K562 (cell line): ENCODE data around the gene SLC38A10. TPM values are rescaled to one million over a fixed set of nuclear protein-coding genes. Genes with fewer than 3 reads are reported as not detected.
A peak's percentile ranks its signal among the peaks of the same experiment; 100 is the strongest.

Experiments
- ATAC-seq: fragments of 200-7000 bp; cut with Tn5 transposase; 3 replicates; pipeline ENCODE4 v1.9.1; 2020; ENCODE audit warnings: moderate library complexity
- BruUV-seq: library from RNA; stranded (reverse); fragments of 400-500 nt; replicated peaks from 2 replicates; lab custom pipeline; 2021; lab: Mats Ljungman, UMichigan
- CTCF ChIA-PET: fragments of 300-600 bp; formaldehyde crosslinking; extraction: SDS; loops from one replicate; lab custom pipeline; 2021; ENCODE audit warnings: low intra/inter-chr PET ratio; lab: Yijun Ruan, JAX
- POLR2A ChIA-PET: fragments of 300-600, 350-650 bp; sonication (Branson Sonifier 250); formaldehyde crosslinking; extraction: SDS; loops from one replicate; lab custom pipeline; 2021; ENCODE audit warnings: antibody characterized with exemption, inconsistent platforms; lab: Yijun Ruan, JAX
- DNase-seq, 4 experiments: peaks; one replicate each; pipeline versions ENCODE4 v3.0.0 to v3.0.0-alpha.2; 2011 to 2018; ENCODE audit warnings: low spot score in 3 of 4, mixed read lengths in 3 of 4; ENCODE audit errors: extremely low read depth in 1 of 4
- FAIRE-seq: peaks from 2 replicates; lab custom pipeline; 2011; peaks lifted over from hg19 to GRCh38; lab: Jason Lieb, UNC
- H2AFZ ChIP-seq: 2 replicates; pipeline ENCODE4 v1.6.0; 2011; ENCODE audit warnings: low read depth, low read length, control low read depth, inconsistent platforms
- H3K27ac ChIP-seq: fragments of 200-600 bp; 3 replicates; pipeline ENCODE4 v1.8.0; 2011; ENCODE audit warnings: low read depth, mild to moderate bottlenecking, control low read depth, inconsistent platforms, low read length, moderate library complexity, mixed read lengths; ENCODE audit errors: extremely low read depth
- H3K27me3 ChIP-seq, 2 experiments: fragments of 300-600 bp in 1 of 2; 2 replicates in 1 of 2; 3 replicates in 1 of 2; pipeline versions ENCODE4 v1.6.0 to v1.8.0; 2011; ENCODE audit warnings: inconsistent platforms in 2 of 2, low read length in 2 of 2, mild to moderate bottlenecking in 1 of 2, mixed read lengths in 1 of 2, moderate library complexity in 1 of 2; ENCODE audit not compliant: control insufficient read depth in 2 of 2, insufficient read depth in 2 of 2
- H3K36me3 ChIP-seq: fragments of 300-600 bp; 3 replicates; pipeline ENCODE4 v1.8.0; 2011; ENCODE audit warnings: mild to moderate bottlenecking, low read length, inconsistent platforms; ENCODE audit not compliant: control insufficient read depth, insufficient read depth
- H3K4me1 ChIP-seq, 2 experiments: fragments of 200-600 bp in 1 of 2; replicated peaks in 1 of 2; 2 replicates in 1 of 2; 3 replicates in 1 of 2; pipeline versions ENCODE4 v1.5.1 to v1.8.0; 2011; ENCODE audit warnings: inconsistent platforms in 2 of 2, low read length in 2 of 2, mild to moderate bottlenecking in 1 of 2, mixed read lengths in 1 of 2, moderate library complexity in 1 of 2; ENCODE audit not compliant: control insufficient read depth in 2 of 2, insufficient read depth in 2 of 2
- H3K4me2 ChIP-seq: 2 replicates; pipeline ENCODE4 v1.6.1; 2011; ENCODE audit warnings: low read length, control low read depth, inconsistent platforms, mixed read lengths; ENCODE audit not compliant: insufficient read depth
- H3K4me3 ChIP-seq: fragments of 200-600 bp; sonication (generic), shearing (Covaris generic); 2 replicates; pipeline ENCODE4 v1.5.1; 2016; ENCODE audit warnings: control low read depth, inconsistent platforms
- H3K79me2 ChIP-seq: fragments of 200-600 bp; 3 replicates; pipeline ENCODE4 v1.8.0; 2011; ENCODE audit warnings: low read length, inconsistent platforms; ENCODE audit not compliant: control insufficient read depth, insufficient read depth
- H3K9ac ChIP-seq, 2 experiments: 2 replicates each; pipeline versions ENCODE4 v1.6.0 to v1.6.1; 2011; ENCODE audit warnings: low read depth in 2 of 2, low read length in 2 of 2, control low read depth in 1 of 2, inconsistent platforms in 1 of 2, mild to moderate bottlenecking in 1 of 2, mixed read lengths in 1 of 2; ENCODE audit not compliant: insufficient read depth in 1 of 2
- H3K9me1 ChIP-seq: one replicate; pipeline ENCODE4 v1.6.0; 2011; ENCODE audit warnings: inconsistent platforms, mild to moderate bottlenecking, low read length, moderate library complexity; ENCODE audit not compliant: control insufficient read depth, insufficient read depth
- H3K9me3 ChIP-seq: replicated peaks from 2 replicates; pipeline ENCODE4 v1.5.1; 2011; ENCODE audit warnings: low read depth, low read length, inconsistent platforms; ENCODE audit not compliant: control insufficient read depth, insufficient read depth
- H4K20me1 ChIP-seq: replicated peaks from 2 replicates; pipeline ENCODE4 v1.6.1; 2011; ENCODE audit warnings: low read length, inconsistent platforms, mixed read lengths; ENCODE audit not compliant: control insufficient read depth, insufficient read depth
- CBFB ChIP-seq: sonication (generic); formaldehyde crosslinking; IDR thresholded peaks from 2 replicates; pipeline ENCODE4 v1.4.0; 2020; ENCODE audit warnings: mild to moderate bottlenecking, missing genetic modification reagents
- CREB1 ChIP-seq, 2 experiments: sonication (generic) in 1 of 2; formaldehyde crosslinking in 1 of 2; IDR thresholded peaks; 2 replicates each; pipeline versions ENCODE4 v1.6.1 to v1.8.0; 2012 to 2022; ENCODE audit warnings: inconsistent platforms in 1 of 2, mild to moderate bottlenecking in 1 of 2, missing genetic modification reagents in 1 of 2, moderate library complexity in 1 of 2
- ELF1 ChIP-seq: fragments of 200-800 bp; sonication (Bioruptor generic); IDR thresholded peaks from 2 replicates; pipeline ENCODE4 v1.6.1; 2016; ENCODE audit warnings: missing genetic modification characterization, missing compliant biosample characterization
- ETV1 ChIP-seq: fragments of 450-650 bp; conservative IDR thresholded peaks from 2 replicates; pipeline ENCODE4 v1.6.1; 2016; ENCODE audit warnings: missing genetic modification characterization, control low read depth, low read depth, missing compliant biosample characterization
- GATA2 ChIP-seq: sonication (generic); formaldehyde crosslinking; IDR thresholded peaks from 2 replicates; pipeline ENCODE4 v1.4.0; 2020; ENCODE audit warnings: mild to moderate bottlenecking, missing genetic modification reagents
- JUND ChIP-seq, 2 experiments: IDR thresholded peaks; 2 replicates in 1 of 2; 3 replicates in 1 of 2; pipeline ENCODE4 v1.6.1; 2011; ENCODE audit warnings: borderline replicate concordance in 2 of 2, low read depth in 2 of 2, low read length in 2 of 2, improper control_type of control experiment in 1 of 2, missing biosample characterization in 1 of 2, missing genetic modification characterization in 1 of 2, missing genetic modification reagents in 1 of 2
- MAFG ChIP-seq: fragments of 450-650 bp; conservative IDR thresholded peaks from 2 replicates; pipeline ENCODE4 v1.6.1; 2016; ENCODE audit warnings: missing genetic modification characterization, missing compliant biosample characterization
- MEF2A ChIP-seq: IDR thresholded peaks from 2 replicates; pipeline ENCODE4 v1.6.1; 2011; ENCODE audit warnings: low read depth, mild to moderate bottlenecking, low read length, moderate library complexity; ENCODE audit not compliant: control insufficient read depth
- NONO ChIP-seq, 2 experiments: fragments of 200-400 bp in 1 of 2; fragments of 450-650 bp in 1 of 2; formaldehyde crosslinking in 1 of 2; IDR thresholded peaks; 2 replicates each; pipeline ENCODE4 v1.6.1; 2017; ENCODE audit warnings: low read depth in 2 of 2, mild to moderate bottlenecking in 2 of 2, moderate library complexity in 2 of 2, low read length in 1 of 2
- POLR2G ChIP-seq: fragments of 200-400 bp; formaldehyde crosslinking; IDR thresholded peaks from 2 replicates; pipeline ENCODE4 v1.6.1; 2017; ENCODE audit warnings: low read depth, mild to moderate bottlenecking, antibody characterized with exemption, low read length, moderate library complexity
- SRSF1 ChIP-seq: fragments of 200-400 bp; formaldehyde crosslinking; IDR thresholded peaks from 2 replicates; pipeline ENCODE4 v1.6.1; 2017; ENCODE audit warnings: mild to moderate bottlenecking, low read depth, low read length, moderate library complexity
- TAL1 ChIP-seq: fragments of 450-650 bp; IDR thresholded peaks from 2 replicates; pipeline ENCODE4 v1.6.1; 2016; ENCODE audit warnings: mild to moderate bottlenecking
- ZBTB1 ChIP-seq: sonication (generic); formaldehyde crosslinking; IDR thresholded peaks from 2 replicates; pipeline ENCODE4 v1.8.1; 2023; ENCODE audit warnings: missing genetic modification reagents, low read depth, mild to moderate bottlenecking, borderline replicate concordance
- ZNF124 ChIP-seq: sonication (generic); formaldehyde crosslinking; IDR thresholded peaks from 2 replicates; pipeline ENCODE4 v1.8.1; 2022; ENCODE audit warnings: missing genetic modification reagents
- ZNF551 ChIP-seq: fragments of 250-450 bp; sonication (Bioruptor Pico); IDR thresholded peaks from 2 replicates; pipeline ENCODE4 v1.5.0; 2021; ENCODE audit warnings: mild to moderate bottlenecking, moderate library complexity
- WGBS: fragments of 100-300 bp; shearing (Covaris generic); methylation state at CpG from one replicate; pipeline ENCODE4 v1.1.6; 2016; ENCODE audit warnings: low coverage, mixed read lengths; ENCODE audit not compliant: insufficient coverage; ENCODE audit errors: missing lambda C conversion rate; 5-methylcytosine and 5-hydroxymethylcytosine counted together
- in situ Hi-C: fragments of 300-500 bp; cut with MboI; formaldehyde crosslinking; loops from 4 replicates; pipeline ENCODE4 v1.15.0; 2018; ENCODE audit warnings: inconsistent platforms, mixed read lengths
- intact Hi-C: fragments of 100-400 bp; cut with micrococcal nuclease; formaldehyde crosslinking; loops from 2 replicates; pipeline ENCODE4 v1.14.2; 2022
- polyA plus RNA-seq, 8 experiments: library from polyadenylated mRNA; depleted of rRNA in 4 of 8; stranded (reverse) in 5 of 8; unstranded in 3 of 8; fragments of >200 nt; fragmentation: Nextera tagmentation in 2 of 8; fragmentation: Illumina TruSeq in 1 of 8; extraction: Ambion mirVana in 2 of 8; extraction: Trizol in 1 of 8; gene quantifications; 2 replicates each; pipeline versions ENCODE4 v1.2.1 to v1.2.3, GENCODE V29; 2011 to 2014; ENCODE audit warnings: inconsistent platforms in 1 of 8, missing spikeins in 1 of 8
- total RNA-seq, 7 experiments: library from RNA; depleted of rRNA in 6 of 7; stranded (reverse); fragments of >200 nt in 6 of 7; fragmentation: Illumina TruSeq in 2 of 7; extraction: Trizol in 2 of 7; gene quantifications; 2 replicates each; pipeline versions ENCODE4 v1.2.1 to v1.2.3, GENCODE V29; 2011 to 2021; ENCODE audit warnings: low replicate concordance in 1 of 7

Gene SLC38A10
- total and polyA plus RNA-seq, 9 of the 15 experiments (the other 6 are each of a cell fraction or from before 2014, with no cell fraction given) = 0.45 to 54.2 (median 13.8) TPM

DNA sequence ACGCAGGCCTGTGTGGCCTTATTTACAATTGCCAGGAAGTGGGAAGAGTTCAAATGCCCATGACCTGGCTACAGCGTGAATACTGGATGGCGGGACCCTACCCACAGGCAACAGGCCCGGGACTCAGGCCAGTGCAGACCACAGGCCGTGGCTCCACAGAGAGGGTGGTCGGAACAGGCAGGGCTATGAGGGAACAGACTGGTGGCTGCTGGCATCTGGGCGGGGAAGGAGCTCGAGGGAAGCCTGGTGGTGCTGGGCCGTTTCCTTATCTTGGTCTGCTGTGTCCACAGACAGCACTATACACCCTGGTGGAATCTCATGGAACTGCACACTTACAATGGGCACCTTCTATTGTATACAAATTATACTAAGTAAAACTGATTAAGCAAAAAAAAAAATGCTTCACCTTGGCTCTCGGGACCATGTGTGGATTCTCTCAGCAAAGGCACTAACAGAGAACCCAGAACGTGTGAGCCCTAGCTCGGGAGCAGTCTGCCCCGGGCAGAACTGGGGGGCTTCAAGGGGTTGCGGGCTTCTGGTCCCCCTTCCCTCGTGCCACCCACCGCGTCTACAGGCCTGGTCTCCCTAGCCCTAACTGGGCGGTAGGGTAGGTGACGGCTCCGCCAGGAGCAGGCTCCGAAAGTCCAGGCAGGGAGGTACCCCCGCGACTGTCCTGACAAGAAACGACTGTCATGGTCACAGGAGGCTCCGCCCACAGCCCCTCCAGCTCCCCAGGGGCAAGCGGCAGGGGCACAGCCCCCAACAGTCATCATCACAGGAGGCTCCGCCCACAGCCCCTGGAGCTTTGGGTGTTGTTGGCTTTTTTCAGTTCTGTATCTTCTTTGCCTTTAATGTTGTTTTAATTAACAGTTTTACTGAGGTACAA lies 94.2 kb downstream of the SLC38A10 start (continued):
- TF ChIP-seq JUND (IDR thresholded peaks at IDR 0.05; ENCODE audit: borderline replicate concordance, low read depth, low read length) (no peak), JUND (tag; IDR thresholded peaks at IDR 0.05; ENCODE audit: borderline replicate concordance, low read depth, low read length) (no peak), ETV1 (tag) (no peak), MAFG (tag) (no peak), ZNF551 (CRISPR knock-in tag) (no peak), GATA2 (peak; percentile 60; the same call in 1 of the 2 replicates), CBFB (CRISPR knock-in tag) (no peak), ZNF124 (no peak), ZBTB1 (no peak), CREB1 (IDR thresholded peaks at IDR 0.05) (no peak), CREB1 (CRISPR knock-in tag; IDR thresholded peaks at IDR 0.05) (no peak), SRSF1 (no peak)

DNA sequence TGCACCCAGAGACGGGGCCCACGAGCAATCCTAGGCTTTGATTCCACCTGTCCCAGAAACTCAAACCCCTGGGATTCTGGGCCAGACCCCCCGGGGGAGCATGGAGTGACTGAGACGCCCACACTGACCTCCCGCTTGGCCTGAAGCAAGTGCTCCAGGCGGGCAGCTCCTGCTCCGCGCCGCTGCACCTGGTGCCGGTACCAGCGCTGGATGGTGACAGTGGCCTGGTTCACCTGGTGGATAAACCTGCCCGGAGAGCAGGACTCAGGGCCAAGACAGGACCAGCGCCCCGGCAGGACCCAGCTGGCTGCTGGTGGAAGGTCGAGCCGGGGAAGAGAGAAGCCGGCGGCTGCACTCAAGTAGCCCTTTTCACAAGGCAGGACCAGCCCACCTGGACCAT lies 94.9 kb downstream of the SLC38A10 start:
- FAIRE-seq = no peak
- no peaks in the 10 kb centered on the region for H3K79me2 ChIP-seq

More for the DNA sequence above, 94.9 kb downstream of the SLC38A10 start:
- no peak for TF ChIP-seq NONO (IDR thresholded peaks at IDR 0.05; ENCODE audit: low read depth in 2 of 2, low read length in 1 of 2)
- no peak for TF ChIP-seq ELF1 (tag)
- no peak for TF ChIP-seq ZNF551 (CRISPR knock-in tag)
- TF ChIP-seq MEF2A = no peak
- no peak for TF ChIP-seq TAL1
- TF ChIP-seq POLR2G = 0 out of 2 replicates have a peak, but pooled peaks have one; percentile 17
- H3K9ac ChIP-seq = no peak overlapping the region
- BruUV-seq = no TSS peak
- in situ Hi-C loops = no loop called here
- H3K9me3 ChIP-seq = no peaks in the 10 kb centered on the region
- 88% methylated on average over 9 of the region's 18 CpGs for WGBS
- H3K27ac ChIP-seq = no peak overlapping the region
- no peak for ATAC-seq
- no peak overlapping the region; the same call in 1 of the 2 replicates for H2AFZ ChIP-seq
- no peaks in the 10 kb centered on the region for H4K20me1 ChIP-seq
- peaks cover 3% of the 10 kb centered on the region for H3K9me1 ChIP-seq
- ChIA-PET CTCF (no interaction called here), POLR2A (no interaction called here)
- no peaks in the 10 kb centered on the region for H3K27me3 ChIP-seq
- no peak for DNase-seq
- H3K4me3 ChIP-seq = no peak overlapping the region
- peaks cover 2% of the 10 kb centered on the region; the same call in 2 of the 3 replicates for H3K36me3 ChIP-seq
- intact Hi-C loops = loop anchor here (2.0 kb wide), 1 partner anchor 57 kb away; no protein-coding TSS in a partner anchor
- H3K4me1 ChIP-seq = peaks cover 3 to 31% of the 10 kb centered on the region in 2 experiments; a peak in 3 of 5 replicates
- H3K4me2 ChIP-seq = no peak overlapping the region
